Coronary artery (tissue), 2 donors: ENCODE measurements around the gene RPS6KA2.
A peak's percentile ranks its signal among the peaks of the same experiment; 100 is the strongest.

Source experiments
- DNase-seq: peaks from one replicate; pipeline ENCODE4 v3.0.0-alpha.2; 2017; ENCODE audit warnings: low spot score
- H3K27ac ChIP-seq, 2 donors: fragments of 200-600 bp; sonication (generic); one replicate each; pipeline ENCODE4 v1.5.1; 2016 to 2019
- H3K4me3 ChIP-seq: fragments of 200-600 bp; sonication (generic); 2 replicates; pipeline ENCODE4 v1.5.1; 2016; ENCODE audit warnings: mild to moderate bottlenecking, moderate library complexity
- CTCF ChIP-seq: fragments of 200-600 bp; sonication (generic); IDR thresholded peaks from one replicate; pipeline ENCODE4 v1.5.1; 2019; ENCODE audit warnings: antibody characterized with exemption

Gene RPS6KA2

GRCh38 chr6:166656230-166657151 lies 29.4 kb upstream of the RPS6KA2 start:
- no peak for DNase-seq
- H3K4me3 ChIP-seq = no peak overlapping the region
- TF ChIP-seq CTCF = no peak
- H3K27ac ChIP-seq = no peak overlapping the region

GRCh38 chr6:166655713-166656229 lies 28.7 kb upstream of the RPS6KA2 start:
- no peak for DNase-seq
- TF ChIP-seq CTCF = no peak
- H3K4me3 ChIP-seq = no peak overlapping the region
- no peak overlapping the region for H3K27ac ChIP-seq

- no peak for TF ChIP-seq CTCF
- H3K27ac ChIP-seq = no peak overlapping the region
- DNase-seq = no peak
- H3K4me3 ChIP-seq = no peak overlapping the region
These were observed 28.2 kb upstream of the RPS6KA2 start for GRCh38 chr6:166655251-166655650.

GRCh38 chr6:166654573-166654972 lies 27.5 kb upstream of the RPS6KA2 start:
- no peak for TF ChIP-seq CTCF
- DNase-seq = no peak
- Histone ChIP-seq H3K4me3 (no peak overlapping the region), H3K27ac (no peak overlapping the region)

- TF ChIP-seq CTCF = no peak
- DNase-seq = no peak
- Histone ChIP-seq H3K4me3 (no peak overlapping the region), H3K27ac (no peak overlapping the region)
These were observed 26.5 kb upstream of the RPS6KA2 start for GRCh38 chr6:166653639-166653941.

- Histone ChIP-seq H3K4me3 (no peak overlapping the region), H3K27ac (no peak overlapping the region)
- DNase-seq = peak; percentile 22
- TF ChIP-seq CTCF = no peak
These were observed 24.1 kb upstream of the RPS6KA2 start for GRCh38 chr6:166650824-166651807.
